K562 (cell line): ENCODE data around the gene LRRC27. TPM values are rescaled to one million over a fixed set of nuclear protein-coding genes. Genes with fewer than 3 reads are reported as not detected.

Source experiments
- AFF1 ChIP-seq, 2 experiments: fragments of 450-650 bp; IDR thresholded peaks; 2 replicates each; pipeline ENCODE4 v1.6.1; 2018; ENCODE audit warnings: mild to moderate bottlenecking in 2 of 2, low read depth in 1 of 2; ENCODE audit not compliant: partially characterized antibody in 2 of 2
- CBFA2T3 ChIP-seq: fragments of 450-650 bp; IDR thresholded peaks from 2 replicates; pipeline ENCODE4 v1.6.1; 2017
- MBD2 ChIP-seq: sonication (generic); IDR thresholded peaks from 2 replicates; pipeline ENCODE4 v1.6.1; 2016; ENCODE audit warnings: low read depth, borderline replicate concordance
- MEIS2 ChIP-seq: fragments of 450-650 bp; IDR thresholded peaks from 2 replicates; pipeline ENCODE4 v1.6.1; 2014; ENCODE audit warnings: mild to moderate bottlenecking; ENCODE audit not compliant: partially characterized antibody
- NR2C2 ChIP-seq, 2 experiments: fragments of 200-800 bp in 1 of 2; sonication (Bioruptor generic) in 1 of 2; sonication (generic) in 1 of 2; formaldehyde crosslinking in 1 of 2; IDR thresholded peaks; 2 replicates each; pipeline versions ENCODE4 v1.6.1 to v1.8.0; 2016 to 2022; ENCODE audit warnings: mild to moderate bottlenecking in 1 of 2, missing compliant biosample characterization in 1 of 2, missing genetic modification characterization in 1 of 2, missing genetic modification reagents in 1 of 2
- RUNX1 ChIP-seq: sonication (generic); IDR thresholded peaks from 2 replicates; pipeline ENCODE4 v1.6.1; 2016; ENCODE audit warnings: antibody characterized with exemption, low read depth
- TCF7 ChIP-seq: sonication (generic); IDR thresholded peaks from 2 replicates; pipeline ENCODE4 v1.6.1; 2016; ENCODE audit warnings: antibody characterized with exemption, borderline replicate concordance
- THAP12 ChIP-seq: fragments of 250-450 bp; sonication (Bioruptor Pico); IDR thresholded peaks from 2 replicates; pipeline ENCODE4 v1.9.0; 2021; ENCODE audit warnings: mild to moderate bottlenecking, inconsistent platforms
- ZFP30 ChIP-seq: fragments of 250-450 bp; sonication (Bioruptor Pico); IDR thresholded peaks from 2 replicates; pipeline ENCODE4 v1.8.0; 2022; ENCODE audit warnings: moderate library complexity, mild to moderate bottlenecking, inconsistent platforms, borderline replicate concordance
- polyA plus RNA-seq, 8 experiments: library from polyadenylated mRNA; depleted of rRNA in 4 of 8; stranded (reverse) in 5 of 8; unstranded in 3 of 8; fragments of >200 nt; fragmentation: Nextera tagmentation in 2 of 8; fragmentation: Illumina TruSeq in 1 of 8; extraction: Ambion mirVana in 2 of 8; extraction: Trizol in 1 of 8; gene quantifications; 2 replicates each; pipeline versions ENCODE4 v1.2.1 to v1.2.3, GENCODE V29; 2011 to 2014; ENCODE audit warnings: inconsistent platforms in 1 of 8, missing spikeins in 1 of 8
- total RNA-seq, 7 experiments: library from RNA; depleted of rRNA in 6 of 7; stranded (reverse); fragments of >200 nt in 6 of 7; fragmentation: Illumina TruSeq in 2 of 7; extraction: Trizol in 2 of 7; gene quantifications; 2 replicates each; pipeline versions ENCODE4 v1.2.1 to v1.2.3, GENCODE V29; 2011 to 2021; ENCODE audit warnings: low replicate concordance in 1 of 7
- TF ChIP-seq, protein P1 (sequence below): sonication (generic); formaldehyde crosslinking; IDR thresholded peaks from 2 replicates; pipeline ENCODE4 v1.8.0; 2023; ENCODE audit warnings: missing genetic modification reagents, mild to moderate bottlenecking, borderline replicate concordance
- TF ChIP-seq, protein P2 (sequence below): IDR thresholded peaks from 2 replicates; pipeline ENCODE4 v1.6.1; 2012; ENCODE audit warnings: low read depth, low read length, improper control_type of control experiment, borderline replicate concordance

Gene LRRC27
- total and polyA plus RNA-seq, 9 of the 15 experiments (the other 6 are each of a cell fraction or from before 2014, with no cell fraction given): 0.10 to 2.7 (median 1.4) TPM

DNA sequence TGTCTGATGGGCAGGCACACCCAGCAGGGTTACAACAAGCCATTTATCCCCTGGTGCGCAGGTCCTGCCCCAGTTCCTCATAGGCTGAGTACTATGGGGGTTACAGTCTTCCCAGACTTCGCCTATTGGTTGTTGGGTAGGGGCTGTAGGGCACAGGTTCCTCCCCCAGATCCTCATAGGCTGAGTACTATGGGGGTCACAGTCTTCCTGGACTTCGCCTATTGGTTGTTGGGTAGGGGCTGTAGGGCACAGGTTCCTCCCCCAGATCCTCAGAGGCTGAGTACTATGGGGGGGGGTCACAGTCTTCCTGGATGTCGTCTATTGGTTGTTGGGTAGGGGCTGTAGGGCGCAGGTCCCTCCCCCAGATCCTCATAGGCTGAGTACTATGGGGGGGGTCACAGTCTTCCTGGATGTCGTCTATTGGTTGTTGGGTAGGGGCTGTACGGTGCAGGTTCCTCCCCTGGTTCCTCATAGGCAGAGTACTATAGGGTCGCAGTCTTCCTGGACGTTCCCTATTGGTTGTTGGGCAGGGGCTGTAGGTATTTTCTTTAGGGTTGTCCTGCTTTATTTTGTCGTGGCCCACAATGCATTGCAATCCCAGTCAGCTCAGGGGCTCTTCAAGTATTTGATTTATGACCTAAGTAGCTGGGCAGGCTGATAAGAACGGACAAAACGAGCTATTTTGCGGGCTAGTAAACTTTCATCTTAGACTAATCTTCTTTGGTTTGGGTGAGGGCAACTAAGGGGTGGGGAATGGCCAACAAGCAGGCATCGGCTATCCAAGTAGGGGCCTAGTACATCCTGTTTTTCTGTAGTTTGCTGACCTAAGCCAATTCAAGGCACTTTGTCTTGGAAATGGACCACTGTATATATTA, 3.4 kb downstream of the LRRC27 start (continued):
- TF ChIP-seq THAP12 (CRISPR knock-in tag) (no peak), ZFP30 (no peak), MBD2 (peak; percentile 49; the same call in 1 of the 2 replicates), MEIS2 (peak; percentile 99), CBFA2T3 (peak; percentile 65), RUNX1 (no peak), TCF7 (0 out of 2 replicates have a peak, but pooled peaks have one; percentile 65), AFF1 (IDR thresholded peaks at IDR 0.05; ENCODE audit: low read depth in 1 of 2, partially characterized antibody in 2 of 2) (peak in 1 of 2 experiments; percentile 54), NR2C2 (CRISPR knock-in tag; IDR thresholded peaks at IDR 0.05) (no peak), NR2C2 (tag; IDR thresholded peaks at IDR 0.05) (peak; percentile 80)
- TF ChIP-seq, protein P1, sequence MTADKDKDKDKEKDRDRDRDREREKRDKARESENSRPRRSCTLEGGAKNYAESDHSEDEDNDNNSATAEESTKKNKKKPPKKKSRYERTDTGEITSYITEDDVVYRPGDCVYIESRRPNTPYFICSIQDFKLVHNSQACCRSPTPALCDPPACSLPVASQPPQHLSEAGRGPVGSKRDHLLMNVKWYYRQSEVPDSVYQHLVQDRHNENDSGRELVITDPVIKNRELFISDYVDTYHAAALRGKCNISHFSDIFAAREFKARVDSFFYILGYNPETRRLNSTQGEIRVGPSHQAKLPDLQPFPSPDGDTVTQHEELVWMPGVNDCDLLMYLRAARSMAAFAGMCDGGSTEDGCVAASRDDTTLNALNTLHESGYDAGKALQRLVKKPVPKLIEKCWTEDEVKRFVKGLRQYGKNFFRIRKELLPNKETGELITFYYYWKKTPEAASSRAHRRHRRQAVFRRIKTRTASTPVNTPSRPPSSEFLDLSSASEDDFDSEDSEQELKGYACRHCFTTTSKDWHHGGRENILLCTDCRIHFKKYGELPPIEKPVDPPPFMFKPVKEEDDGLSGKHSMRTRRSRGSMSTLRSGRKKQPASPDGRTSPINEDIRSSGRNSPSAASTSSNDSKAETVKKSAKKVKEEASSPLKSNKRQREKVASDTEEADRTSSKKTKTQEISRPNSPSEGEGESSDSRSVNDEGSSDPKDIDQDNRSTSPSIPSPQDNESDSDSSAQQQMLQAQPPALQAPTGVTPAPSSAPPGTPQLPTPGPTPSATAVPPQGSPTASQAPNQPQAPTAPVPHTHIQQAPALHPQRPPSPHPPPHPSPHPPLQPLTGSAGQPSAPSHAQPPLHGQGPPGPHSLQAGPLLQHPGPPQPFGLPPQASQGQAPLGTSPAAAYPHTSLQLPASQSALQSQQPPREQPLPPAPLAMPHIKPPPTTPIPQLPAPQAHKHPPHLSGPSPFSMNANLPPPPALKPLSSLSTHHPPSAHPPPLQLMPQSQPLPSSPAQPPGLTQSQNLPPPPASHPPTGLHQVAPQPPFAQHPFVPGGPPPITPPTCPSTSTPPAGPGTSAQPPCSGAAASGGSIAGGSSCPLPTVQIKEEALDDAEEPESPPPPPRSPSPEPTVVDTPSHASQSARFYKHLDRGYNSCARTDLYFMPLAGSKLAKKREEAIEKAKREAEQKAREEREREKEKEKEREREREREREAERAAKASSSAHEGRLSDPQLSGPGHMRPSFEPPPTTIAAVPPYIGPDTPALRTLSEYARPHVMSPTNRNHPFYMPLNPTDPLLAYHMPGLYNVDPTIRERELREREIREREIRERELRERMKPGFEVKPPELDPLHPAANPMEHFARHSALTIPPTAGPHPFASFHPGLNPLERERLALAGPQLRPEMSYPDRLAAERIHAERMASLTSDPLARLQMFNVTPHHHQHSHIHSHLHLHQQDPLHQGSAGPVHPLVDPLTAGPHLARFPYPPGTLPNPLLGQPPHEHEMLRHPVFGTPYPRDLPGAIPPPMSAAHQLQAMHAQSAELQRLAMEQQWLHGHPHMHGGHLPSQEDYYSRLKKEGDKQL (CRISPR knock-in tag): no peak
- TF ChIP-seq, protein P2, sequence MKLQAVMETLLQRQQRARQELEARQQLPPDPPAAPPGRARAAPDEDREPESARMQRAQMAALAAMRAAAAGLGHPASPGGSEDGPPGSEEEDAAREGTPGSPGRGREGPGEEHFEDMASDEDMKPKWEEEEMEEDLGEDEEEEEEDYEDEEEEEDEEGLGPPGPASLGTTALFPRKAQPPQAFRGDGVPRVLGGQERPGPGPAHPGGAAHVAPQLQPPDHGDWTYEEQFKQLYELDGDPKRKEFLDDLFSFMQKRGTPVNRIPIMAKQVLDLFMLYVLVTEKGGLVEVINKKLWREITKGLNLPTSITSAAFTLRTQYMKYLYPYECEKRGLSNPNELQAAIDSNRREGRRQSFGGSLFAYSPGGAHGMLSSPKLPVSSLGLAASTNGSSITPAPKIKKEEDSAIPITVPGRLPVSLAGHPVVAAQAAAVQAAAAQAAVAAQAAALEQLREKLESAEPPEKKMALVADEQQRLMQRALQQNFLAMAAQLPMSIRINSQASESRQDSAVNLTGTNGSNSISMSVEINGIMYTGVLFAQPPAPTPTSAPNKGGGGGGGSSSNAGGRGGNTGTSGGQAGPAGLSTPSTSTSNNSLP: 0 out of 2 replicates have a peak, but pooled peaks have one; percentile 34
